T-cell (primary cell): ENCODE measurements around the gene VAT1. TPM values are rescaled to one million over a fixed set of nuclear protein-coding genes. Genes with fewer than 3 reads are reported as not detected.

Source experiments
- ATAC-seq, 4 experiments: fragments of 200-7000 bp in 3 of 4; fragments of 150-1000 bp in 1 of 4; cut with Tn5 transposase; replicated peaks in 1 of 4; 1 replicate in 3 of 4; 2 replicates in 1 of 4; pipeline ENCODE4 v1.10.0; 2021; ENCODE audit warnings: moderate library complexity in 3 of 4, mild to moderate bottlenecking in 2 of 4, moderate number of reproducible peaks in 1 of 4
- CTCF ChIA-PET, 2 donors: fragments of 300-600 bp; sonication (Branson Sonifier 250); formaldehyde crosslinking; loops; one replicate each; lab custom pipeline; 2022; ENCODE audit warnings: antibody characterized with exemption in 2 of 2; lab: Charles Lee
- POLR2A ChIA-PET, 2 donors: fragments of 300-600 bp; sonication (Branson Sonifier 250); formaldehyde crosslinking; loops; one replicate each; lab custom pipeline; 2022; ENCODE audit warnings: antibody characterized with exemption in 2 of 2; lab: Charles Lee
- DNase-seq, 35 experiments: peaks; one replicate each; pipeline versions ENCODE4 v3.0.0 to v3.0.0-alpha.2; 2013 to 2023
- H3K27ac ChIP-seq: one replicate; pipeline ENCODE4 v1.5.1; 2013; ENCODE audit warnings: low read length
- H3K27me3 ChIP-seq, 2 experiments: replicated peaks in 1 of 2; 1 replicate in 1 of 2; 2 replicates in 1 of 2; pipeline versions ENCODE4 v1.6.1 to v1.7.0; 2013; ENCODE audit warnings: low read length in 1 of 2, mixed read lengths in 1 of 2; ENCODE audit not compliant: control insufficient read depth in 2 of 2, insufficient read depth in 2 of 2; ENCODE audit errors: extremely low read depth in 1 of 2
- H3K36me3 ChIP-seq, 2 donors: 1 replicate in 1 of 2; 2 replicates in 1 of 2; pipeline versions ENCODE4 v1.6.1 to v1.7.0; 2013; ENCODE audit warnings: low read length in 1 of 2; ENCODE audit not compliant: control insufficient read depth in 2 of 2, insufficient read depth in 1 of 2; ENCODE audit errors: extremely low read depth in 1 of 2
- H3K4me1 ChIP-seq, 2 experiments: 1 replicate in 1 of 2; 2 replicates in 1 of 2; pipeline versions ENCODE4 v1.6.1 to v1.7.0; 2013; ENCODE audit warnings: low read length in 2 of 2, mixed read lengths in 1 of 2; ENCODE audit not compliant: insufficient read depth in 2 of 2, control insufficient read depth in 1 of 2; ENCODE audit errors: extremely low read depth in 1 of 2
- H3K4me3 ChIP-seq, 2 donors: 1 replicate in 1 of 2; 2 replicates in 1 of 2; pipeline versions ENCODE4 v1.5.1 to v1.7.0; 2013; ENCODE audit warnings: mild to moderate bottlenecking in 2 of 2, low read length in 1 of 2, moderate library complexity in 1 of 2; ENCODE audit not compliant: control insufficient read depth in 1 of 2; ENCODE audit errors: extremely low read depth in 1 of 2
- H3K9me3 ChIP-seq: 2 replicates; pipeline ENCODE4 v1.7.0; 2013
- H3K27ac Mint-ChIP-seq, 2 donors: one replicate each; pipeline ENCODE4 v1.8.0; 2020 to 2021; ENCODE audit warnings: mild to moderate bottlenecking in 2 of 2, mixed read lengths in 2 of 2
- H3K27me3 Mint-ChIP-seq, 2 donors: one replicate each; pipeline ENCODE4 v1.8.0; 2021 to 2022; ENCODE audit warnings: mixed read lengths in 2 of 2
- H3K36me3 Mint-ChIP-seq: one replicate; pipeline ENCODE4 v1.8.0; 2021; ENCODE audit warnings: mixed read lengths
- H3K4me1 Mint-ChIP-seq, 3 donors: one replicate each; pipeline ENCODE4 v1.8.0; 2020 to 2022; ENCODE audit warnings: mixed read lengths in 3 of 3, mild to moderate bottlenecking in 1 of 3
- H3K4me3 Mint-ChIP-seq, 3 donors: one replicate each; pipeline ENCODE4 v1.8.0; 2020 to 2022; ENCODE audit warnings: mild to moderate bottlenecking in 3 of 3, mixed read lengths in 3 of 3, moderate library complexity in 3 of 3
- H3K9me3 Mint-ChIP-seq, 3 donors: one replicate each; pipeline ENCODE4 v1.8.0; 2020 to 2022; ENCODE audit warnings: mixed read lengths in 3 of 3
- WGBS: methylation state at CpG from one replicate; pipeline ENCODE4 v1.1.5; 2013; ENCODE audit warnings: missing lambda C conversion rate; ENCODE audit not compliant: insufficient coverage; 5-methylcytosine and 5-hydroxymethylcytosine counted together
- total RNA-seq, 35 experiments: library from RNA in 6 of 35; stranded (reverse) in 6 of 35; fragments of 120-200 nt in 1 of 35; gene quantifications; one replicate each; pipeline versions ENCODE4 v1.2.1 to v1.2.4 and lab custom pipeline; 2013 to 2026

VAT1 gene
- total RNA-seq, 5 donors from 2014 or later (not counting 1 experiment from before 2014, with no cell fraction given) = 26.4 to 62.6 (median 48.5) TPM

GRCh38 chr17:42989726-42990652 lies 32.2 kb downstream of the VAT1 start:
- ATAC-seq (no peak), DNase-seq (no peak)
- H3K27me3 Mint-ChIP-seq = no peaks in the 10 kb centered on the region
- 79% methylated on average over 2 of the region's 6 CpGs for WGBS
- Histone ChIP-seq H3K9me3 (no peaks in the 10 kb centered on the region), H3K27me3 (no peaks in the 10 kb centered on the region), H3K4me3 (no peak overlapping the region), H3K36me3 (peaks cover 21 to 70% of the 10 kb centered on the region in 2 donors), H3K4me1 (no peaks in the 10 kb centered on the region), H3K27ac (no peak overlapping the region)
- no peak overlapping the region for H3K27ac Mint-ChIP-seq
- peaks cover 2 to 9% (median 7%) of the 10 kb centered on the region in 3 donors for H3K4me1 Mint-ChIP-seq
- POLR2A ChIA-PET = no interaction called here
- CTCF ChIA-PET = no interaction called here
- H3K9me3 Mint-ChIP-seq = no peaks in the 10 kb centered on the region
- peaks cover 52% of the 10 kb centered on the region for H3K36me3 Mint-ChIP-seq
- no peak overlapping the region for H3K4me3 Mint-ChIP-seq

- Histone ChIP-seq H3K27me3 (no peaks in the 10 kb centered on the region), H3K4me3 (no peak overlapping the region), H3K36me3 (peaks cover 21 to 70% of the 10 kb centered on the region in 2 donors), H3K27ac (no peak overlapping the region), H3K4me1 (no peaks in the 10 kb centered on the region), H3K9me3 (no peaks in the 10 kb centered on the region)
- no peak for DNase-seq
- Mint-ChIP-seq H3K27ac (no peak overlapping the region), H3K36me3 (peaks cover 52% of the 10 kb centered on the region), H3K4me3 (no peak overlapping the region), H3K9me3 (no peaks in the 10 kb centered on the region), H3K4me1 (peaks cover 6 to 12% (median 12%) of the 10 kb centered on the region in 3 donors), H3K27me3 (no peaks in the 10 kb centered on the region)
- WGBS = 100% methylated on average over 5 of the region's 5 CpGs
- no peak for ATAC-seq
- ChIA-PET POLR2A (no interaction called here), CTCF (no interaction called here)
Measured at GRCh38 chr17:42989141-42989540, 33.0 kb downstream of the VAT1 start.

GRCh38 chr17:42985225-42985624 lies 37.0 kb downstream of the VAT1 start:
- H3K4me1 Mint-ChIP-seq = peaks cover 25 to 33% (median 31%) of the 10 kb centered on the region in 3 donors
- H3K36me3 ChIP-seq = peaks cover 7 to 48% of the 10 kb centered on the region in 2 donors
- no peak overlapping the region for H3K4me3 ChIP-seq
- H3K27me3 ChIP-seq = no peaks in the 10 kb centered on the region
- H3K4me1 ChIP-seq = peaks cover 11 to 15% of the 10 kb centered on the region in 2 experiments
- WGBS = no CpG with 5 or more reads among the region's 1 CpG
- ChIA-PET CTCF (interaction anchor here in 1 of 2 donors (0.7 kb wide), 1 partner anchor 13 kb away, joined by 3 read pairs; the partner anchor contains the start of gene RPL27), POLR2A (interaction anchor here in 1 of 2 donors (0.6 kb wide), 1 partner anchor 23 kb away, joined by 4 read pairs; no protein-coding TSS in a partner anchor)
- H3K27ac Mint-ChIP-seq = no peak overlapping the region
- no peak overlapping the region for H3K4me3 Mint-ChIP-seq
- H3K9me3 ChIP-seq = no peaks in the 10 kb centered on the region
- no peaks in the 10 kb centered on the region for H3K9me3 Mint-ChIP-seq
- H3K27me3 Mint-ChIP-seq = no peaks in the 10 kb centered on the region
- no peak for ATAC-seq
- no peak for DNase-seq
- H3K36me3 Mint-ChIP-seq = peaks cover 35% of the 10 kb centered on the region
- H3K27ac ChIP-seq = no peak overlapping the region

- H3K9me3 Mint-ChIP-seq = no peaks in the 10 kb centered on the region
- H3K4me1 ChIP-seq = peaks cover 13 to 23% of the 10 kb centered on the region in 2 experiments
- no peak overlapping the region for H3K27ac ChIP-seq
- no peaks in the 10 kb centered on the region for H3K27me3 ChIP-seq
- ChIA-PET CTCF (interaction anchor here in 1 of 2 donors (0.6 kb wide), 1 partner anchor 13 kb away, joined by 7 read pairs; no protein-coding TSS in a partner anchor), POLR2A (interaction anchor here in 1 of 2 donors (0.7 kb wide), 1 partner anchor 13 kb away, joined by 5 read pairs; no protein-coding TSS in a partner anchor)
- no peak for DNase-seq
- no peak overlapping the region for H3K4me3 ChIP-seq
- H3K4me3 Mint-ChIP-seq = peak overlapping the region; percentile 96 to 98 (median 96)
- no peaks in the 10 kb centered on the region for H3K27me3 Mint-ChIP-seq
- H3K36me3 ChIP-seq = peaks cover 5 to 20% of the 10 kb centered on the region in 2 donors
- peaks cover 18% of the 10 kb centered on the region for H3K36me3 Mint-ChIP-seq
- ATAC-seq = no peak
- H3K4me1 Mint-ChIP-seq = peaks cover 34 to 44% (median 40%) of the 10 kb centered on the region in 3 donors
- no peaks in the 10 kb centered on the region for H3K9me3 ChIP-seq
- H3K27ac Mint-ChIP-seq = no peak overlapping the region
Measured at GRCh38 chr17:42982266-42982665, 39.9 kb downstream of the VAT1 start.

- Mint-ChIP-seq H3K4me1 (peaks cover 34 to 43% (median 40%) of the 10 kb centered on the region in 3 donors), H3K27ac (peak overlapping the region; percentile 85 to 88), H3K9me3 (no peaks in the 10 kb centered on the region), H3K4me3 (peak overlapping the region; percentile 96 to 98 (median 96)), H3K27me3 (no peaks in the 10 kb centered on the region), H3K36me3 (peaks cover 12% of the 10 kb centered on the region)
- peak; percentile 73 to 81 (median 76) for ATAC-seq
- DNase-seq = peak in 34 of 35 experiments; percentile 7 to 75 (median 40)
- Histone ChIP-seq H3K4me1 (peaks cover 13 to 23% of the 10 kb centered on the region in 2 experiments), H3K9me3 (no peaks in the 10 kb centered on the region), H3K4me3 (peak overlapping the region; percentile 69 to 83), H3K27ac (peak overlapping the region; percentile 31), H3K36me3 (peaks cover 0 to 10% of the 10 kb centered on the region in 2 donors), H3K27me3 (no peaks in the 10 kb centered on the region)
- WGBS = under 1% methylated on average over 61 of the region's 67 CpGs
- CTCF ChIA-PET = interaction anchor here in 1 of 2 donors (1.0 kb wide), 1 partner anchor 17 kb away, joined by 6 read pairs; the partner anchor contains the start of gene RPL27
- POLR2A ChIA-PET = no interaction called here
Measured at GRCh38 chr17:42980766-42981397, 41.3 kb downstream of the VAT1 start.

GRCh38 chr17:42980274-42980765 lies 41.9 kb downstream of the VAT1 start, which contains the start of gene RUNDC1:
Gene RUNDC1 (plus strand): TSS chr17:42980565. CDS start chr17:42980577, 12 bp downstream.
- Histone ChIP-seq H3K36me3 (peaks cover 0 to 5% of the 10 kb centered on the region in 2 donors), H3K9me3 (no peaks in the 10 kb centered on the region), H3K4me1 (peaks cover 13 to 23% of the 10 kb centered on the region in 2 experiments), H3K4me3 (peak within 1 kb of the TSS; percentile 69 to 83), H3K27me3 (no peaks in the 10 kb centered on the region), H3K27ac (peak within 1 kb of the TSS; percentile 60)
- H3K27me3 Mint-ChIP-seq = no peaks in the 10 kb centered on the region
- DNase-seq (peak; percentile 78 to 95 (median 87)), ATAC-seq (peak; percentile 91 to 94 (median 92))
- H3K4me1 Mint-ChIP-seq = peaks cover 32 to 40% (median 40%) of the 10 kb centered on the region in 3 donors
- CTCF ChIA-PET = interaction anchor here in 1 of 2 donors (1.0 kb wide), 1 partner anchor 18 kb away, joined by 6 read pairs; the partner anchor contains the start of gene RPL27
- peak within 1 kb of the TSS; percentile 97 to 99 (median 98) for H3K4me3 Mint-ChIP-seq
- under 1% methylated on average over 39 of the region's 39 CpGs for whole genome bisulfite sequencing
- H3K27ac Mint-ChIP-seq = peak within 1 kb of the TSS; percentile 96 to 97
- peaks cover 8% of the 10 kb centered on the region for H3K36me3 Mint-ChIP-seq
- POLR2A ChIA-PET = no interaction called here
- no peaks in the 10 kb centered on the region for H3K9me3 Mint-ChIP-seq
